Raji (cell line): Measurements from ENCODE around the gene HPGDS.

Experiments
- POLR2A ChIP-seq: IDR thresholded peaks from 2 replicates; pipeline ENCODE4 v1.6.1; 2011; ENCODE audit warnings: low read depth, low read length, control low read depth; ENCODE audit not compliant: insufficient read depth

Gene HPGDS

GRCh38 chr4:94341481-94342370, 910 bp downstream of the HPGDS start:
- no peak for TF ChIP-seq POLR2A

GRCh38 chr4:94339779-94340178, 2.9 kb downstream of the HPGDS start:
- no peak for TF ChIP-seq POLR2A

- TF ChIP-seq POLR2A = no peak
Observed at GRCh38 chr4:94338681-94339351, 3.8 kb downstream of the HPGDS start.

- TF ChIP-seq POLR2A = no peak
Observed at GRCh38 chr4:94336303-94336702, 6.3 kb downstream of the HPGDS start.

- no peak for TF ChIP-seq POLR2A
Observed at GRCh38 chr4:94334962-94335361, 7.7 kb downstream of the HPGDS start.

- no peak for TF ChIP-seq POLR2A
Observed at GRCh38 chr4:94334476-94334875, 8.2 kb downstream of the HPGDS start.

GRCh38 chr4:94333866-94334265, 8.8 kb downstream of the HPGDS start:
- no peak for TF ChIP-seq POLR2A

GRCh38 chr4:94332983-94333590, 9.5 kb downstream of the HPGDS start:
- no peak for TF ChIP-seq POLR2A

GRCh38 chr4:94329933-94330332, 12.7 kb downstream of the HPGDS start:
- TF ChIP-seq POLR2A = no peak

GRCh38 chr4:94325835-94326234, 16.8 kb downstream of the HPGDS start:
- TF ChIP-seq POLR2A = no peak

GRCh38 chr4:94307231-94307871, 35.3 kb downstream of the HPGDS start:
- no peak for TF ChIP-seq POLR2A

- TF ChIP-seq POLR2A = no peak
Observed at GRCh38 chr4:94306713-94307112, 35.9 kb downstream of the HPGDS start.

GRCh38 chr4:94305466-94306225, 37.0 kb downstream of the HPGDS start:
- TF ChIP-seq POLR2A = no peak

GRCh38 chr4:94304365-94304971, 38.2 kb downstream of the HPGDS start:
- no peak for TF ChIP-seq POLR2A
